GM20000 (cell line): ENCODE results near the gene SNED1.

ENCODE experiments used
- DNase-seq: peaks from one replicate; pipeline ENCODE4 v3.0.0; 2012; ENCODE audit warnings: low spot score
- TF ChIP-seq, protein P1 (sequence below): IDR thresholded peaks from 2 replicates; pipeline ENCODE4 v1.5.1; 2012; ENCODE audit warnings: mild to moderate bottlenecking, control low read depth; ENCODE audit errors: extremely low read depth, missing control alignments

Gene SNED1

DNA sequence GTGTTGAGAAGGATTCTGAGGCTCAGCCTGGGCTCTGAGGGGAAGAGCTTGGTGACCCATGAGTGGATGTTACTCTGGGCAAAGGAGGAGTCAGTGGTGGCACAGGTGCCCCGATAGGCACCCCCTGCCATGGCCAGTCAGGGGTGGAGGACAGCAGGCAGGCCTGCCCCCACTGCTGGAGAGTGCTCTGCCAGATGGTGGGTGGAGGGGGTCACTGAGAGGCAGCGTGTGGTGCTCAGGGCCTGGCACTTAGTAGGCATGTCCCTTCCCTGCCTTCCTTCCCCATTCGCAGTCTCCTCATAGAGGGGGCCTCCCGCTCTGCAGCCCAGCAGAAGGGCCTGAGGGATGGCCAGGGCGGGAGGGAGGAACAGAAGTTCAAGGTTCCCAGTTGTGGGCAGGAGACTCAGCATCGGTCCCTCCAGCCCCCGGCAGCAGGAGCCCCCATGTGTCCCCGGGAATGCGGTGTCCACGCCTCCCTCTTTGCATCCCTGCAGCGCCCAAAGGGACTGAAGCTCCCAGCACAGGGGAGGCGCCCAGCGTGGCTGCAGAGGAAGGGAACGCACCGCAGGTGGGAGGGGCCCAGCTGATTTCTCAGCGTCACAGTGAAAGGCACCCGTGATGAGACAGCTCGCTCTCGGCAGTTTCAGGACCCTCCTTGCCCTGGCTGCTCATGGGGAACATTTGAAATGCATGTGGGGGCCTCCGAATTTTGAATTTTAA lies 5.7 kb upstream of the SNED1 start:
- TF ChIP-seq, protein P1, sequence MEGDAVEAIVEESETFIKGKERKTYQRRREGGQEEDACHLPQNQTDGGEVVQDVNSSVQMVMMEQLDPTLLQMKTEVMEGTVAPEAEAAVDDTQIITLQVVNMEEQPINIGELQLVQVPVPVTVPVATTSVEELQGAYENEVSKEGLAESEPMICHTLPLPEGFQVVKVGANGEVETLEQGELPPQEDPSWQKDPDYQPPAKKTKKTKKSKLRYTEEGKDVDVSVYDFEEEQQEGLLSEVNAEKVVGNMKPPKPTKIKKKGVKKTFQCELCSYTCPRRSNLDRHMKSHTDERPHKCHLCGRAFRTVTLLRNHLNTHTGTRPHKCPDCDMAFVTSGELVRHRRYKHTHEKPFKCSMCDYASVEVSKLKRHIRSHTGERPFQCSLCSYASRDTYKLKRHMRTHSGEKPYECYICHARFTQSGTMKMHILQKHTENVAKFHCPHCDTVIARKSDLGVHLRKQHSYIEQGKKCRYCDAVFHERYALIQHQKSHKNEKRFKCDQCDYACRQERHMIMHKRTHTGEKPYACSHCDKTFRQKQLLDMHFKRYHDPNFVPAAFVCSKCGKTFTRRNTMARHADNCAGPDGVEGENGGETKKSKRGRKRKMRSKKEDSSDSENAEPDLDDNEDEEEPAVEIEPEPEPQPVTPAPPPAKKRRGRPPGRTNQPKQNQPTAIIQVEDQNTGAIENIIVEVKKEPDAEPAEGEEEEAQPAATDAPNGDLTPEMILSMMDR: no peak
- DNase-seq: no peak

DNA sequence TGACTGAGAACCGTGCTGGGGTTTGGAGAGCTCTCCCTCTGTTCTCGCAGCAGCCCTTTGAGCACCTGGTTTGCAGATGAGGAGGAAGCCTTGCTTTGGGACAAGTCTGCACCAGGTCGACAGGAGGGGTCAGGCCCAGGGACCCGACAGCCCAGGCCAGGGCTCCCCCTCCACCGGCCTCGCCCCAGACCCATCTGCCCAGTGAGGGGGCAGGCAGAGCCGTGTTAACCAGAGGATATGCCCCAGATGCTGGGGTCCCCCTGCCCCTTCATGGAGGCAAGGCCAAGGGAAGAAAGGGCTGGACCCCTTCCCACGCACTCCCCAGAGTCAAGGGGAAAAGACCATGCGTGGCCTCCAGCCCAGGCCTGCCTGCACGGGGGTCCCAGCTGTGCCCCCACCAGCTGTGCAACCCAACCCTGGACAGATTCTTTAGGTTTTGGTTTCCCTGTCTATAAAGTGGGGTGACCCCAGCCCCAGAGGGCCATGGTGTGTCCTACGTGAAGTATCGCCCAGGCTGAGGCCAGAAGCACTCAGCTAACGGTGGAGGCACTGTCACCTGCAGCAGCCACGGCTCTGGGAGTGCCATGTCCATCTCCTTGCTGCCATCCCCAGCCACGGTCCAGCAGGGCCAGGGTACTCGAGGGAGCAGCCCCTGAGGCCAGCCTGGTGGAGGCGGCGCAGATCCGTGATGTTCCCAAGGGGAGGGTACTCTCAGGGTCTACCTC lies 4.8 kb upstream of the SNED1 start:
- DNase-seq: no peak
- TF ChIP-seq, protein P1: no peak

DNA sequence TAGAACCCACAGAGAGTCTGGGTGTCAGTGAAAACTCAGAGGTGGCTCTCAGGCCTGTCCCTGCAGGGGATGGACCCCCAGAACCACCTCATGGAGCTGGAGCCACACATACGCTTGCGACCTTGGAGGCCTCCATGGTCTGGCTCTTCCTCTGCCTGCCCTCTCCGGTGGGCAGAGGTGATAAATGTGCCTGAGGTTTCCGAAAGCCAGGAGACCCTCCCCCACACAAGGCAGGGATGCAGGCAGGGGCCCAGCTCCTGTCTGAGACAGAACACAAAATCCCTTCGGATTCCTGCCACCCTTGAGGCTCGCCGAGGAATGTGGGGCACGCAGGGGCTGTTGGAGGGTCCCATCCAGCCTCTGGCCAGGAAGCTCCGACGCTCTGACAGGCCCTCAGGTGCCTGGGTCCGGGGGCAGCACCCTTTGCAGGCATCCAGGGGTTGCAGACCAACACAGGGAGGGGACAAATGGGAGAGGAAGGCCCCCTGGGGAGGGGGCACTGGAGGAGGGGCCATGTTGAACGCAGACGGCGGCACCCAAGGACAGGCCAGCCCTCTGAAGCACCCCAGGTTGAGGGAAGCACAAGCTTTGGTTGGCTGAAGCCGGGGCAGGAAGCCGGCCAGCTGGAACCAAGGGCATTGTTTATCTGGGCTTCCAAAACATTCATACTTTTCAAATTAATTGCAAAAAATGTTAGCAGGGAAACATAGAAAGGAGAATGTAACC lies 4.1 kb upstream of the SNED1 start:
- no peak for DNase-seq
- TF ChIP-seq, protein P1: no peak

DNA sequence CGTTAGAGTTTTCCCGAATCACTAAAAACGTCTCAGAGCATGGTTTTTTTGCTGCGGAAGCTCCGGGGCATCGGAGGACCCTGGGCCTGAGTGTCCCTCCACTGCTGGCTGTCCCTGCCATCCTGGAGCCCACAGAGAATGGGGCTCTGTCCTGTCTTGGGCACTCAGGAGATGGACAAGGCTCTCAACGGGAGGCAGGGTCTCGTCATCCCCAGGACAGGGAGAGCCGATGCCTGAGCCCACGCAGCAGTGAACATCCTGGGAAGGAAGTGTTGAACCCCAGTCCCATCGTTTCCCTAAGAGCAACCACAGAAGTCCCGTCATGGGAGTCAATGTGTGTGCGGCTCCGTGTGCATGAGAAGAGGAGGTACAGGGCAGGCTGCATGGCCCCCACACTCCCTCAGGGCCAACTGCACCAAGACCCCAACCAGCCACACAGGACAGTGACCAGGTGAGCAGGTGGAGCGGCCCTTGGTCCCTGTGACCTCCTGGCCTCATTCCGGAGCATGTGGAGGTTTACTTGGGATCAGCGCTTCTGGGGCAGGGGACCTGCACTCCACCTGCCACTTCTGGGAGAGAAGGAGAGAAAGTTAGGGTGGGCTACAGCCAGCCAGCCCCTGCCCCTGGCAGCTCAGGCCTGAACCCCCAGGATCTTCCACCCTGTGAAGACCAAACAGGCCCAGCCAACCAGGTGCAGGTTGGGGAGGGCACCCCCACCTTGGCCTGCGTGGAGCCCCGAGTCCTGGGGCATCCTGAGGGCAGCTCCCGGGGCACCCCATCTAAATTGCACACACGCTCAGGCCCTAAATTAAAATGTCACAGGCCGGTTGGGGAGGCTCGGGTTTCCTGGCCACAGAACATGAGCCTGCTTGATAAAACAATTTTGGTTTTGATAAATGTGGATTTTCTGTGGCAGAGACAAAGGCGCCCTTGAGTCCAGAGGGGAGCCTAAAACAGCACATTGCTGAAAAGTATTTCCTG lies 3.1 kb upstream of the SNED1 start:
- TF ChIP-seq, protein P1: no peak
- DNase-seq: no peak

DNA sequence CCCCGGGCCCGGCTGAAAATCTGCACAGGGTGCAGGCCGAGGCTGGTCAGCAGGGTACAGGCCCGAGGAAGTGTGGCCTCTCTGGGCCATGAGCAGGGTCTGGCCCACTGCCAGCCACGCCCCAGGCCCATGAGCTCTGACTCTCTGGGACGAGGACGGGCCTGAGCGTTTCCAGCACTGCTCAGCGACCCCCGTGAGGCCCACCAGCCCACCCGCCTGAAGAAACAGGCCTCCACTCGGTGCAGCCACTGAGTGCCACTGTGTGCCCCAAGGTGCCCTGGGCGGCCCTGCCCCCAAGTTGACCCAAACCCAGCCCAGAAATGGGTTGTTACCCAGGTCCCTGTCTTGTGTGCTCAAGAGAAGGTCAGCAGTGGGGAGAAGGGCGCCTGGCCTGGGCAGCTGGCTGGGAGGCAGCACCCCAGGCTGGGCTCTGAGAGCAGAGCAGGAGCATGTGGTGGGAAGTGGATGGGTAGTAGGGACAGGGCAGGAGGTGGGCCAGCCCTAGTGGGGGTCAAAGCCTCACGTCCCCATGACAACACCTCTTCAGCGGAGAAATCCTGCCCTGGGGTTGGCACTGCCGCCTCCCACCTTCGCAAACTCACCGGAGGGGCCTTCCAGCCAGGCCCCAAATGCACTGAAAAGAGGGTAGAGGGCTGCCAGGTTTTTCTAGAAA lies 2.1 kb upstream of the SNED1 start:
- DNase-seq: no peak
- TF ChIP-seq, protein P1: no peak

DNA sequence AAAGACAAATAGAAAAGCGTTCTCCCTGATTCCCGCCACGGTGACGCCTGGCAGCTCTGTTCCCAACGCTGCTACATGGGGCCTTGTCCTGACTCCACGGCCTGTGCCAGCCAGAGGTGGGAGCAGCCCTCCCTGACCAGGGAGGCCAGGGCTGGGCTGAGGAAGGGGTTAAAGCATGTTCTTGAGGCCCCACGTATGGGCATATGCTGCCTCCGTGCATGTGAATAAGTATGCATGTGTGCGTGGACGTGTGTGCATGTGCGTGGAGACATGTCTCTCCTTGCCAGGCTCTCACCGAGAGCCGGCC lies 1.6 kb upstream of the SNED1 start:
- no peak for DNase-seq
- TF ChIP-seq, protein P1: no peak
